GM19395 (cell line): ENCODE results near the gene LRSAM1.

Experiments used
- ATAC-seq: cut with Tn5 transposase; IDR thresholded peaks from one replicate; pipeline ENCODE4 v1.9.1; 2021; ENCODE audit warnings: mild to moderate bottlenecking, moderate library complexity; ENCODE audit not compliant: unreplicated experiment

Gene LRSAM1

GRCh38 chr9:127450830-127451607 is at the start of gene LRSAM1, which contains the start of gene RPL12:
LRSAM1 (plus strand) TSS chr9:127451510; CDS start chr9:127454528, 3,018 bp downstream.
RPL12 (minus strand) TSS chr9:127451406; CDS start chr9:127451317, 89 bp downstream.
- peak; percentile 66 for ATAC-seq

DNA sequence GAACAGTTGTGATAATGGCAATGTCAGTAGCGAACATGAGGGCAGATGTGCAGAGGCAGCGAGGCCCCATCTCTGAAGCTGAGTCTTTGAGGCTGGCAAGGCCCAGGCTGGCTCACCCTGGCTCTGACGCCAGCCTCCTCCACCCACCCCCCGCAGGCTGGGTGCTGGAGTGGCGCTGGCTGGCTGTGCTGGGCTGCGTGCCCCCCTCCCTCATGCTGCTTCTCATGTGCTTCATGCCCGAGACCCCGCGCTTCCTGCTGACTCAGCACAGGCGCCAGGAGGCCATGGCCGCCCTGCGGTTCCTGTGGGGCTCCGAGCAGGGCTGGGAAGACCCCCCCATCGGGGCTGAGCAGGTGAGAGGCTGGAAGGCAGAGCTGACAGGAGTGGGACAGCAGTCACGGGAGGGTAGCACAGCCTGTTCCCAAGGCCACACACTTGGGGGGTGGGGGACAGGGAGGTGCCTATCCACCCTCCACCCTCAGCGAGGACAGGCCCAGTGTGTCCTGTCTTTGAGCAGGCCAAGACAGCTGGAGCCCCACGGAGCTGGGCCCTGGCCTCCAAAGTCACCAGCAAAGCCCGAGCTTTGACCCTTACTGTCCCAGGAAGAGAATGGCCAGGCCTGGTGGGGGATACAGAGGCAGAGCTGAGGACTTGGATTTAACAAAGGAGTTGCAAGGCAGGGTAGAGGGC is 48.8 kb upstream of the LRSAM1 start:
- ATAC-seq, result no peak

DNA sequence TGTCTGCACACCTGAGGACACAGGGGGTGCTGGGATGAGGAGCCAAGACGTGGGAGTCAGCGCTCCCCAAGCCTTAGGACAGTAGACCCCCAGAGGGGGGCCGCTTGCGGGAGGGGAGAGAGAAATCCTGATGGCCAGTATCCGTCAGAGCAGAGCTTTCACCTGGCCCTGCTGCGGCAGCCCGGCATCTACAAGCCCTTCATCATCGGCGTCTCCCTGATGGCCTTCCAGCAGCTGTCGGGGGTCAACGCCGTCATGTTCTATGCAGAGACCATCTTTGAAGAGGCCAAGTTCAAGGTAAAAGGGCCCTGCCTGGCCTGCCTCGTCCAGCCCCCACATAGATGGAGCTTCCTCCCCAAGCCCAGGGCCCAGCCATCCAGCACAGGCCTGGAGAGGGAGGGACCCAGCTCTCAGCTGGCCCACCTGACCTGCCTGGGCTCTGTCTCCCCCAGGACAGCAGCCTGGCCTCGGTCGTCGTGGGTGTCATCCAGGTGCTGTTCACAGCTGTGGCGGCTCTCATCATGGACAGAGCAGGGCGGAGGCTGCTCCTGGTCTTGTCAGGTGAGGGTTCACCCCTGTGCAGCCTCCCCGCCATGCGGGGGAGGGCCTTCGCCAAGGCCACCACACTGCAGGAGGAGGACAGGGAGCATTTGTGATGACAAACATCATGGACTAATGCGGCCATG is 47.7 kb upstream of the LRSAM1 start:
- no peak for ATAC-seq

GRCh38 chr9:127404631-127405030 is 46.7 kb upstream of the LRSAM1 start:
- no peak for ATAC-seq

GRCh38 chr9:127405344-127406125 is 45.8 kb upstream of the LRSAM1 start:
- ATAC-seq, result no peak

GRCh38 chr9:127406799-127407491 is 44.4 kb upstream of the LRSAM1 start:
- ATAC-seq, result no peak

GRCh38 chr9:127407492-127407843 is 43.8 kb upstream of the LRSAM1 start:
- ATAC-seq, result no peak

DNA sequence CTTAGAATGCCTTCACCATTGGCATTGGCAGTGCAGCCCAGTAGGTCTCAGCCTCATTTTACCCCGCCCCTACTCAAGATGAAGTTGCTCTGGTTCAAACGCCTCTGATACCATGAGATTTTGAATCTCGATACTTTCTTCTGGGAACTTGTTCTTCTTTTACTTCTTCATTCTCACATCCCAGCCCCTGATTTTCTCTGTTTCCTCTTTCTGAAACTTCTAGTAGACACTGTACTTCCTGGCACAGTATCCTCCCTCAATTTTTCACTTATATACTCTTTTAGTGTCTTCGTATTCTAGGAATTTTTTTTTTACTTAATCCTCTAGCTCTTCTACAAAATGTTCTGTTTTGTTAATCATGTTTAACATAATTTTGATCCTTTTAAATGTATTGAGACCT is 40.2 kb upstream of the LRSAM1 start:
- ATAC-seq, result no peak

DNA sequence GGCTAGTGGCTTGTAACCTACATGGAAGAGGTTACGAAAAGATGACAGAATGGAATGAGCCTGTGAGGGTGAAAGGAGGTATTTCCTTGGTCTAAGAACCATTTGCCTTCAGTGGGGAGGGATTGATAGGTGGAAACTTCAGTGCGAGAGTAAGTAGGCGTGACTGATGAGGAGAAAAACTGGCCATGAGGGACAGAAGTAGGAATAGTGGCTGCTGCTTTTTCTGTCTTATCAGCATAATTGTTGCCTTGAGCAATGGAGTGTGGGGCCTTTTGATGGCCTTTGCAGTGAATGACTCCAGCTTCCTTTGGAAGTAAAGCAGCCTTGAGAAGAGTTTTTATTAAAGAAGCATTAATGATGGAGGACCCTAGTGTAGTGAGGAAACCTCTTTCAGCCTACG is 36.2 kb upstream of the LRSAM1 start:
- no peak for ATAC-seq

- ATAC-seq, result no peak
Observed at GRCh38 chr9:127415657-127416056, 35.7 kb upstream of the LRSAM1 start.

DNA sequence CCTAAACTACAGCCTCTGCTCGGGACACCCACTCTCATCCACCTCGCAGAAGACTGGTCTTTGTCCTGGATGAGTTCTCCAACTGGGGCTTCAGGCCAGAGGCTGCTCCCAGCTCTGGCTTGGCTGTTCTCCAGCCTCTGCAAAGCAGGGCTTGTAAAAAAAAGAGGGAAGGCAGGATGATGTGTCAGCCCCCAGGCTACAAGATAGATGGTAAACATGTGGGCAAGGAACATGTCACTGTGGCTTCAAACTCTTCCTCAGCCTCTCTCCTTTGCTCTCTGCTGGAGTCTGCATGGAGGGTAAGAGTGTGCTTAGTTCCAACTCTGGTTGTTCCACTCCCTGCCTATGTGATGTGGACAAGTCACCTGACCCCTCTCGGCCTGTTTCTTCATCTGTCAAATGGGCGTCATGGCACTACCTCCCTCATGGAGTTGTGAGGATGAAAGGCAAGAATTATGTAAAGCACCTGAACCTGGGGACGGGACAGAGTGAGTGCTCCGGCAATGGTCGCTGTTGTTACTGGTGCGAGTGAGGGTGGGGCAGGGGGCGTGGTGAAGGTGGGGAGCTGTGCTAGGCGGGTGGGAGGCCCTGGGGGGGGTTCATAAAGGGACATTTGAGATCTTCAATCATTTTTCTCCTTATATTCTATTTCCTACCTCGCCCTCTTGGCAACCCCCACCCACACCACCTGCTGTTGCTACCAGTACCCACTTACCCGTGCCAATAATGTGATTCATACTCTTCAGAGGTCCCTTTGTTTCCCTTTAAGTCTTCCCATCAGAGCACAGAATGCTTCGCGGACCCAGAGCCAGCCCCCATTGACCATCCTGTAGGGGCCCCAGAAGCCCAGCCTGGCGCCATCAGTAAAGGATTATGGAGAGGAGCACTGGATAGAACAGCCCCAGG is 33.9 kb upstream of the LRSAM1 start:
- no peak for ATAC-seq

- no peak for ATAC-seq
Observed at GRCh38 chr9:127418037-127418471, 33.3 kb upstream of the LRSAM1 start.

GRCh38 chr9:127419348-127419747 is 32.0 kb upstream of the LRSAM1 start:
- ATAC-seq, result no peak

DNA sequence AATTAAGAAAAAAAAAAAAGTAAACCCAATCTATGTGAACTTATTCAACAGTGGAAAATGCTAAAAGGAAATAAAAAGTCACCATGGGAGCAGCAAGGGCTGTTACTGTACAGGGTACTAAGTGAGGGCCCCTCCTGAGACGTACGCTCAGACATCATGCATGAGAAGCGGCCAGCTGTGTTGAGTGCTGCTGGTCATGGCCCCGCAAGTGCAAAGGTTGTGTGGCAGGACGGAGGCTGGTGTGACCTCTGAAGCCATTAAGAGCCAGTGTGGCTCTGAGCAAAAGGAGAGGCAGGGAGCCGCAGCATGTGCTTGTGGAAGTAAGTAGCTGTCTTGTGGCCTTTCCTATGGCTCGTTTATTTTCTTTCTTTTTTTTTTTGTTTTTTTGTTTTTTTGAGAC is 30.3 kb upstream of the LRSAM1 start:
- ATAC-seq, result no peak

GRCh38 chr9:127422133-127422782 is 29.1 kb upstream of the LRSAM1 start:
- ATAC-seq, result no peak

GRCh38 chr9:127422787-127423186 is 28.5 kb upstream of the LRSAM1 start:
- ATAC-seq, result no peak

- peak; percentile 18 for ATAC-seq
Observed at GRCh38 chr9:127423476-127423933, 27.8 kb upstream of the LRSAM1 start.

DNA sequence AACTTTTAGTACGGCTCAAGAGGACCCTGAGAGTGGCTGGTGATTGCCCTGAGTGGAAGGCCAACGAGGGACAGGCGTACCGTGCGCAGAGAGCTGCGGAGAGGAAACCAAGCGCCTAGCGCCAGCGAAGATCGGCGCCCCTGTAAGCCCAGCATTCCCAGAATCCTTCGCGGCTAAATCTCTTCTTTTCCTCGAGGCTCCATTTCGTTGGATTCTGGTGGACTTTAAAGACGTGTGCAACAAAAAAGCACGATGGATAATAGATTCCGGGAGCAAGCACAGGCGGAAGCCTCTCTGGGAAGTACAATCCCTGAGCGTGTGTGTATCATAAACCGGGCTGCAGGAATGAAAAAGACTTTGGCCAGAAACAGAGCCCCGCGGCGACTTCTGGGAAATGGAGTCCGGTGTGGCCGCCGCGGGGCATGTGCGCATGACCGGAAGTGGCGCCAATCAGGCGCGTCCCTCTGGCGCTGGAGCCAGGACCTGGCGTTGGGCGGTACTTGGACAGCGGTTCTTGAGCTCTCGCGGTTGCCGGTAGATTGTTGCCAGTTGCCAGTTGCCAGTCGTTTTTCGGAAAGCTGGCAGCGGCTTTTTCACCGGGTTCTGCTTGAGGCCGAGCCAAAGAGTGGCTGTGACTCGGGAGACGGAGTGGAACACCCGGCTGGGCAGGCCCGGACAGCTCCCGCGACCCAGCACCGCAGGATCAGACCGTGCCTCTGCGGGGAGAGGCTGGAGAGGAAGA is 27.2 kb upstream of the LRSAM1 start, which contains the start of gene ZNF79:
TSS of gene ZNF79 (plus strand) at position 449 of the 742 bp plus-strand sequence. CDS start 406 bp downstream, outside the sequence.
- peak; percentile 85 for ATAC-seq
